H9 (cell line): ENCODE measurements around the gene RNGTT. TPM values are rescaled to one million over a fixed set of nuclear protein-coding genes. Genes with fewer than 3 reads are reported as not detected.

Experiments used
- DNase-seq: peaks from one replicate; pipeline ENCODE4 v3.0.0-alpha.2; 2017
- H2AFZ ChIP-seq: one replicate; pipeline ENCODE4 v1.6.1; 2013; ENCODE audit warnings: mild to moderate bottlenecking, low read length, control low read depth, moderate library complexity
- H2AK5ac ChIP-seq: 2 replicates; pipeline ENCODE4 v1.6.1; 2013; ENCODE audit warnings: low read length, control low read depth, mixed read lengths; ENCODE audit not compliant: insufficient read length
- H2BK120ac ChIP-seq: one replicate; pipeline ENCODE4 v1.6.1; 2013; ENCODE audit warnings: low read depth, mild to moderate bottlenecking, low read length, control low read depth, inconsistent platforms; ENCODE audit not compliant: poor library complexity, severe bottlenecking
- H2BK12ac ChIP-seq: 2 replicates; pipeline ENCODE4 v1.6.1; 2013; ENCODE audit warnings: low read length, control low read depth, mixed read lengths, low read depth; ENCODE audit not compliant: insufficient read length
- H2BK15ac ChIP-seq: 2 replicates; pipeline ENCODE4 v1.6.1; 2013; ENCODE audit warnings: low read depth, low read length, control low read depth
- H2BK20ac ChIP-seq: one replicate; pipeline ENCODE4 v1.6.1; 2013; ENCODE audit warnings: low read depth, mild to moderate bottlenecking, low read length, control low read depth, inconsistent platforms; ENCODE audit not compliant: poor library complexity, severe bottlenecking
- H2BK5ac ChIP-seq: 2 replicates; pipeline ENCODE4 v1.6.1; 2013; ENCODE audit warnings: low read length, control low read depth, mixed read lengths; ENCODE audit not compliant: insufficient read length
- H3K14ac ChIP-seq: 2 replicates; pipeline ENCODE4 v1.6.1; 2013; ENCODE audit warnings: low read length, control low read depth; ENCODE audit not compliant: insufficient read depth
- H3K18ac ChIP-seq: 2 replicates; pipeline ENCODE4 v1.6.1; 2013; ENCODE audit warnings: low read depth, mild to moderate bottlenecking, mixed read lengths, low read length, control low read depth; ENCODE audit not compliant: insufficient read length
- H3K23ac ChIP-seq: 2 replicates; pipeline ENCODE4 v1.6.1; 2013; ENCODE audit warnings: low read length, control low read depth, mixed read lengths, low read depth; ENCODE audit not compliant: insufficient read length
- H3K23me2 ChIP-seq: 2 replicates; pipeline ENCODE4 v1.6.1; 2013; ENCODE audit warnings: low read depth, mild to moderate bottlenecking, mixed read lengths, low read length, control low read depth; ENCODE audit not compliant: insufficient read length, poor library complexity, severe bottlenecking
- H3K27ac ChIP-seq: 2 replicates; pipeline ENCODE4 v1.5.1; 2013; ENCODE audit warnings: low read length, control low read depth, mixed read lengths, low read depth; ENCODE audit not compliant: insufficient read length
- H3K27me3 ChIP-seq: 2 replicates; pipeline ENCODE4 v1.6.1; 2013; ENCODE audit warnings: low read length, control low read depth, inconsistent platforms; ENCODE audit not compliant: insufficient read depth
- H3K4ac ChIP-seq: 2 replicates; pipeline ENCODE4 v1.6.1; 2013; ENCODE audit warnings: low read depth, mild to moderate bottlenecking, control low read depth, inconsistent platforms, low read length, moderate library complexity
- H3K4me1 ChIP-seq: 2 replicates; pipeline ENCODE4 v1.6.1; 2013; ENCODE audit warnings: low read length, control low read depth, inconsistent platforms; ENCODE audit not compliant: insufficient read depth
- H3K4me2 ChIP-seq: 2 replicates; pipeline ENCODE4 v1.6.1; 2013; ENCODE audit warnings: low read length, control low read depth, mixed read lengths; ENCODE audit not compliant: insufficient read length, insufficient read depth
- H3K56ac ChIP-seq: 2 replicates; pipeline ENCODE4 v1.6.1; 2013; ENCODE audit warnings: low read depth, mild to moderate bottlenecking, mixed read lengths, low read length, control low read depth; ENCODE audit not compliant: insufficient read length
- H3K79me1 ChIP-seq: 2 replicates; pipeline ENCODE4 v1.6.1; 2013; ENCODE audit warnings: low read depth, mild to moderate bottlenecking, moderate library complexity, low read length, control low read depth, inconsistent platforms; ENCODE audit not compliant: insufficient read depth, poor library complexity, severe bottlenecking
- H3K79me2 ChIP-seq: 2 replicates; pipeline ENCODE4 v1.6.1; 2013; ENCODE audit warnings: low read length, control low read depth, inconsistent platforms; ENCODE audit not compliant: insufficient read depth
- H3K9ac ChIP-seq: 2 replicates; pipeline ENCODE4 v1.6.1; 2013; ENCODE audit warnings: low read length, control low read depth, mixed read lengths; ENCODE audit not compliant: insufficient read length; ENCODE audit errors: extremely low read depth
- H3K9me3 ChIP-seq: one replicate; pipeline ENCODE4 v1.6.1; 2013; ENCODE audit warnings: low read depth, low read length, inconsistent platforms; ENCODE audit not compliant: control insufficient read depth
- H3T11ph ChIP-seq: one replicate; pipeline ENCODE4 v1.6.1; 2013; ENCODE audit warnings: mild to moderate bottlenecking, low read length, control low read depth, inconsistent platforms
- H4K20me1 ChIP-seq: one replicate; pipeline ENCODE4 v1.6.1; 2013; ENCODE audit not compliant: control insufficient read depth, insufficient read length, insufficient read depth
- H4K5ac ChIP-seq: 2 replicates; pipeline ENCODE4 v1.6.1; 2013; ENCODE audit warnings: low read depth, mild to moderate bottlenecking, mixed read lengths, low read length, control low read depth; ENCODE audit not compliant: insufficient read length
- H4K8ac ChIP-seq: replicated peaks from 2 replicates; pipeline ENCODE4 v1.6.1; 2013; ENCODE audit warnings: low read length, control low read depth, mixed read lengths, low read depth; ENCODE audit not compliant: insufficient read length
- H4K91ac ChIP-seq: 2 replicates; pipeline ENCODE4 v1.6.1; 2013; ENCODE audit warnings: low read depth, mild to moderate bottlenecking, moderate library complexity, mixed read lengths, low read length, control low read depth; ENCODE audit not compliant: insufficient read length
- H3K27ac Mint-ChIP-seq, 3 experiments: 2 replicates in 2 of 3; 3 replicates in 1 of 3; pipeline ENCODE4 v1.8.0; 2020 to 2021; ENCODE audit warnings: mixed read lengths in 3 of 3, mild to moderate bottlenecking in 1 of 3, moderate library complexity in 1 of 3
- H3K27me3 Mint-ChIP-seq: 2 replicates; pipeline ENCODE4 v1.8.0; 2021; ENCODE audit warnings: low read depth, mild to moderate bottlenecking, moderate library complexity, mixed read lengths
- H3K36me3 Mint-ChIP-seq, 3 experiments: 2 replicates in 2 of 3; 3 replicates in 1 of 3; pipeline ENCODE4 v1.8.0; 2020 to 2021; ENCODE audit warnings: low read depth in 3 of 3, mixed read lengths in 3 of 3; ENCODE audit not compliant: insufficient read depth in 1 of 3
- H3K4me1 Mint-ChIP-seq, 2 experiments: 2 replicates each; pipeline ENCODE4 v1.8.0; 2020; ENCODE audit warnings: mixed read lengths in 2 of 2
- H3K4me3 Mint-ChIP-seq, 2 experiments: 2 replicates in 1 of 2; 3 replicates in 1 of 2; pipeline ENCODE4 v1.8.0; 2020 to 2021; ENCODE audit warnings: mild to moderate bottlenecking in 2 of 2, mixed read lengths in 2 of 2, moderate library complexity in 1 of 2
- H3K9me3 Mint-ChIP-seq, 2 experiments: 2 replicates in 1 of 2; 3 replicates in 1 of 2; pipeline ENCODE4 v1.8.0; 2020; ENCODE audit warnings: mild to moderate bottlenecking in 2 of 2, mixed read lengths in 2 of 2, moderate library complexity in 1 of 2
- WGBS: extraction: QIAGEN DNeasy Blood & Tissue Kit; methylation state at CpG from one replicate; pipeline ENCODE4 v1.1.7; 2013; ENCODE audit warnings: missing lambda C conversion rate, low lambda C conversion rate, mixed read lengths; ENCODE audit not compliant: insufficient read length; ENCODE audit errors: extremely low coverage; 5-methylcytosine and 5-hydroxymethylcytosine counted together
- total RNA-seq: library from RNA; stranded (reverse); gene quantifications from 2 replicates; pipeline ENCODE4 v1.2.1, GENCODE V29; 2021
- TF ChIP-seq, protein P1 (sequence below): fragments of 200-600 bp; sonication (generic); conservative IDR thresholded peaks from 3 replicates; pipeline ENCODE4 v1.8.0; 2021; ENCODE audit warnings: antibody characterized with exemption, mild to moderate bottlenecking

Gene RNGTT
- total RNA-seq, 1 experiment from 2014 or later: 20.5 TPM

DNA sequence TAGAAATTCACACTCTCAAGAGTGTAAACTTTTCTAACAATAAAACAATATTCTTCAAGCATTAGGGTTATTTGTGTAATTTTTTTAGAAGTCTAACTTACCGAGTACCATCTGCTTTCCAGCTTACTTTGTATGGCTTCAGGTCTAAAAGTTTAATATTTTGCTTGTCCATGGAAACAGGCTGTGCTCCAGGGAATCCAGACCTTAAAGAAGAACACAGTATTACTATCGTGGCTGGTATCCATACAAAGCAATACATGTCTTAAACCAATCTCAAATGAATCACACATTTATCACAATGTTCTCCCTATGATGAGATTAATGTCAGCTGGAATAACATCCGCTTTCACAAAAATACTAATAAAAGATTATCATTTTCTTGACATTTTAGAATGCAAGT lies 73.0 kb downstream of the RNGTT start:
- Histone ChIP-seq H2BK15ac (no peak overlapping the region), H2AK5ac (no peak overlapping the region), H3K23me2 (no peaks in the 10 kb centered on the region), H4K91ac (no peak overlapping the region), H3K14ac (no peak overlapping the region), H2AFZ (no peak overlapping the region), H4K5ac (no peak overlapping the region), H3K4me2 (no peak overlapping the region), H4K20me1 (no peaks in the 10 kb centered on the region), H4K8ac (no peak overlapping the region), H3K79me1 (no peaks in the 10 kb centered on the region), H3K79me2 (no peaks in the 10 kb centered on the region), H2BK12ac (no peak overlapping the region), H3K23ac (no peak overlapping the region), H3K9ac (no peak overlapping the region), H2BK120ac (no peak overlapping the region), H3K27ac (no peak overlapping the region), H3T11ph (no peak overlapping the region), H3K56ac (no peak overlapping the region), H2BK5ac (no peak overlapping the region), H3K4ac (no peak overlapping the region), H3K9me3 (no peaks in the 10 kb centered on the region), H3K4me1 (no peaks in the 10 kb centered on the region), H3K18ac (no peak overlapping the region), H2BK20ac (no peak overlapping the region), H3K27me3 (no peaks in the 10 kb centered on the region)
- no peak for DNase-seq
- Mint-ChIP-seq H3K4me3 (no peak overlapping the region), H3K27ac (no peak overlapping the region), H3K4me1 (no peaks in the 10 kb centered on the region; a peak in 1 of 4 replicates), H3K36me3 (peaks cover 18 to 28% (median 24%) of the 10 kb centered on the region in 3 experiments), H3K27me3 (no peaks in the 10 kb centered on the region), H3K9me3 (peaks cover 3 to 4% of the 10 kb centered on the region in 2 experiments; a peak in 2 of 5 replicates)
- TF ChIP-seq, protein P1, sequence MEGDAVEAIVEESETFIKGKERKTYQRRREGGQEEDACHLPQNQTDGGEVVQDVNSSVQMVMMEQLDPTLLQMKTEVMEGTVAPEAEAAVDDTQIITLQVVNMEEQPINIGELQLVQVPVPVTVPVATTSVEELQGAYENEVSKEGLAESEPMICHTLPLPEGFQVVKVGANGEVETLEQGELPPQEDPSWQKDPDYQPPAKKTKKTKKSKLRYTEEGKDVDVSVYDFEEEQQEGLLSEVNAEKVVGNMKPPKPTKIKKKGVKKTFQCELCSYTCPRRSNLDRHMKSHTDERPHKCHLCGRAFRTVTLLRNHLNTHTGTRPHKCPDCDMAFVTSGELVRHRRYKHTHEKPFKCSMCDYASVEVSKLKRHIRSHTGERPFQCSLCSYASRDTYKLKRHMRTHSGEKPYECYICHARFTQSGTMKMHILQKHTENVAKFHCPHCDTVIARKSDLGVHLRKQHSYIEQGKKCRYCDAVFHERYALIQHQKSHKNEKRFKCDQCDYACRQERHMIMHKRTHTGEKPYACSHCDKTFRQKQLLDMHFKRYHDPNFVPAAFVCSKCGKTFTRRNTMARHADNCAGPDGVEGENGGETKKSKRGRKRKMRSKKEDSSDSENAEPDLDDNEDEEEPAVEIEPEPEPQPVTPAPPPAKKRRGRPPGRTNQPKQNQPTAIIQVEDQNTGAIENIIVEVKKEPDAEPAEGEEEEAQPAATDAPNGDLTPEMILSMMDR: no peak
- WGBS: no CpG with 5 or more reads among the region's 3 CpGs
